GM12875 (cell line): ENCODE data around the gene NAALADL2.

Source experiments
- H3K4me3 ChIP-seq: one replicate; pipeline ENCODE4 v1.5.1; 2011; ENCODE audit warnings: low read depth, low read length, control low read depth
- CTCF ChIP-seq: IDR thresholded peaks from 2 replicates; pipeline ENCODE4 v1.5.1; 2011; ENCODE audit warnings: low read depth, mild to moderate bottlenecking, control low read depth, inconsistent platforms, low read length, moderate library complexity, borderline replicate concordance; ENCODE audit not compliant: insufficient read depth

NAALADL2 gene

DNA sequence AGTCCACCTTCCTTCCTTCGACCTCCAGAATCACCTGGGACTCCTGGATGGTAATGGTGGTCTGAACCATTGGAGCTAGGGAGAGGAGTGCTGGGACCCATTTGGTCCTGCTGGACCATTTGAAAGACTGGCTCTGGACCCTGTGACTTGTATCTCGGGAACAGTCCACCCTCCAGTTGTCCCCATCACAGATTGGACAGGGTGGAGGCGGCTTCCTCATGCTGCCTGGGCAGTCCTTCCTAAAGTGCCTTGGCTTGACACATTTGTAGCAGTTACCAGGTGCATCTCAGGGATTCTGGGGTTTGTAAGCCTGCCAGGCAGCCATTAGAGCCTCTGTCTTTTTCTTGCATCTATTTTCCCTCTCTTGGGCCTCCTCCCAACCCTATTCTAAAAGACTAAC, 758.1 kb downstream of the NAALADL2 start:
- no peak for TF ChIP-seq CTCF
- H3K4me3 ChIP-seq, result no peak overlapping the region

DNA sequence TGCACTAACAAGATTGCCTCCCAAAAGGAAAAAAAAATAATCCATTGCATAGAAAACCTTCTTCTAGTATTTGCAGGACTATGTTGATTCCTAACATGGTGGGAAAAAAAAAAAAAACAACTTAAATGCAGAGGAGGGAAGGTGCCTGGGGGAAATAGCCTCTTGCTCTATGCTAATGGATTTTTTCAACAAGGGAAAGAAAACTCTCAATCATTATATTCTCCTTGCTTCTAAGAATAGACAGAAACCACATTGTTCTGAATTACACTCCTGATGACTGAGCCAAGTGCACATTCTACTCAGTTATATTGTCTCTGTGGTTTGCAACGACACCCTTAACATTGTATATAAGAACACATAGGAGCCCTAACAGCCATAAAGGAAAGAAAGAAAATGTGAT, 760.2 kb downstream of the NAALADL2 start:
- no peak overlapping the region for H3K4me3 ChIP-seq
- TF ChIP-seq CTCF, result no peak

DNA sequence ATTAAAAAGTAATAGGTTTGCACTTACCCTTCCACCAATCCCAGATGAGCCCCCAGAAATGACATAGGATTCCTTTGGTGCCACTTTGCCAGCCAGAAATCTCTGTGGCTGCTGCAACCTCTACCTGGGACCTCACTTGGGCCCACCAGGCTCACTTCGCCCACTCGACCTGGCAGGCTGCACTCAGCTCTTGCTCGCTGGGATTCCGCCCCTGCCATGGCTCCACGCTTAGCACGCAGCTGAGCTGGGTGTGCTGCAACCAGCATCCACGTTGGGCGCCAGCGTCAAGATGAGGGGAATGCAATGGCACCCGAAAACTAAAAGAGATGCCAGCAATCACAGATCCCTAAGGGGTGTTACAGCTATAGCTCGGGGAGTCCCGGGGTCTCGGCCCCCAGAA, 761.0 kb downstream of the NAALADL2 start:
- no peak overlapping the region for H3K4me3 ChIP-seq
- no peak for TF ChIP-seq CTCF

GRCh38 chr3:175620532-175620931, 761.4 kb downstream of the NAALADL2 start:
- TF ChIP-seq CTCF, result no peak
- H3K4me3 ChIP-seq, result no peak overlapping the region

GRCh38 chr3:175640958-175641357, 781.8 kb downstream of the NAALADL2 start:
- no peak for TF ChIP-seq CTCF
- no peak overlapping the region for H3K4me3 ChIP-seq

DNA sequence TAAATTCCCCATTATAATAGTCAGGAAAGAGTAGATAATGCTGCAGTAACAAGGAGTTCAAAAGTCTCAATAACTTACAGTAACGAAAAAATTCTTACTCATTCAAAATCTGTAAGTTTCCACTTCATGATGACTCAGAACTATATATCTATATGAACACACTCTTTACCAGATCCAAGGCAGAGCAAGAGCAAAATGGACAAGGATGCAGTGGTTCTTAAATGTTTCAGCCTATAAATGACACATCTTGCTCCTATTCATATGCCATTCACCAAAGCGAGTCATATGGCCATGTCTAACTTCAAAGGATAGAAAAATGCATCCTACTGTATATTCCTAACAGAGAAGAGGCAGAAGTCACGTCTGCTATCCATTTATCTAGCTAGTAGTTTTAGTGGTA, 787.7 kb downstream of the NAALADL2 start:
- no peak for TF ChIP-seq CTCF

DNA sequence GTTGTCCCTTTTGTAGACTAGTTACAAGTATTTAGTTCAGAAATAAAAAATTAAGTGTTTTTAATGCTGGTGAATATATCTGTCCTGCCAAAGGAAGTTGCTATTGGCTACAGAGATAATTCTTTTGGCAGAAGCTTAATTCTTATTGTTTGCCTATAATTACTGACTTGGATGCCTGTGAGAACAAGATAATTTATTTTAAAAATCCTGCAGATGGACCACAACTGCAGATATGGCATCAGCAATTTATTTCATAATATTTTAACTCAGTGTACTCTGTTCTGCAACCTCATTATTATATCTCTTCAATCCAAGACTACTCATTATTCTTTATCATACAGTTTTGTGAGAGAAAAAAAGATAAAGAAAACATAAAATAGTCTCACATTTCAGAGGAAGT, 789.8 kb downstream of the NAALADL2 start:
- H3K4me3 ChIP-seq, result no peak overlapping the region

More for the DNA sequence above, 787.7 kb downstream of the NAALADL2 start:
- no peak overlapping the region for H3K4me3 ChIP-seq

More for the DNA sequence above, 789.8 kb downstream of the NAALADL2 start:
- no peak for TF ChIP-seq CTCF
